Endothelial cell of umbilical vein (primary cell): ENCODE measurements around the gene NAGPA.

Experiments
- POLR2A ChIP-seq: IDR thresholded peaks from 2 replicates; pipeline ENCODE4 v1.6.1; 2012; ENCODE audit warnings: low read depth, mild to moderate bottlenecking, control low read depth, low read length
- POLR2AphosphoS5 ChIP-seq: IDR thresholded peaks from 2 replicates; pipeline ENCODE4 v1.6.1; 2012; ENCODE audit warnings: low read depth, mild to moderate bottlenecking, control low read depth, low read length, moderate library complexity; ENCODE audit not compliant: insufficient read depth
- TF ChIP-seq, protein P1 (sequence below), 2 donors: IDR thresholded peaks; 1 replicate in 1 of 2; 2 replicates in 1 of 2; pipeline ENCODE4 v1.5.1; 2011; ENCODE audit warnings: low read length in 2 of 2, mild to moderate bottlenecking in 2 of 2, moderate library complexity in 2 of 2, control low read depth in 1 of 2, inconsistent platforms in 1 of 2, low read depth in 1 of 2; ENCODE audit not compliant: insufficient read depth in 1 of 2; ENCODE audit errors: extremely low read depth in 1 of 2
- TF ChIP-seq, protein P2 (sequence below): IDR thresholded peaks from 2 replicates; pipeline ENCODE4 v1.6.1; 2011; ENCODE audit not compliant: insufficient read depth, insufficient read length

DNA sequence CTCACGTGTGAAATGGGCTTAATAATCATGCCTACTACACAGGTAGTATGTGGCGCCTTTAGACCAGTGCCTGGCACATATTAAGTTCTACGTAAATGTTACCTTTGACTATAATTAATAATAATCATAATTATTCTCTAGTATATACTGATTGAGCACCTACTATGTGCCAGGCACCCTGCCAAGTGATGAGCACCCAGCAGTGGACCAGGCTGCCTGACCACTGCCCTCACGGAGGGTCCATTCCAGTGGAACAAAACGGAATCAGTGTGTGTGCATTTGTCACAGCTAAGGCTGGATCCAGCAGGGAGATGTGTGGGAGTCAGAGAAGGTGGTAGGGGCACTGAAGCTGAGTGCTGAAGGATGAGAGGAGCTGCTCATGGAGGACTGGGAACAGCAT lies 45.1 kb downstream of the NAGPA start:
- TF ChIP-seq, protein P1, sequence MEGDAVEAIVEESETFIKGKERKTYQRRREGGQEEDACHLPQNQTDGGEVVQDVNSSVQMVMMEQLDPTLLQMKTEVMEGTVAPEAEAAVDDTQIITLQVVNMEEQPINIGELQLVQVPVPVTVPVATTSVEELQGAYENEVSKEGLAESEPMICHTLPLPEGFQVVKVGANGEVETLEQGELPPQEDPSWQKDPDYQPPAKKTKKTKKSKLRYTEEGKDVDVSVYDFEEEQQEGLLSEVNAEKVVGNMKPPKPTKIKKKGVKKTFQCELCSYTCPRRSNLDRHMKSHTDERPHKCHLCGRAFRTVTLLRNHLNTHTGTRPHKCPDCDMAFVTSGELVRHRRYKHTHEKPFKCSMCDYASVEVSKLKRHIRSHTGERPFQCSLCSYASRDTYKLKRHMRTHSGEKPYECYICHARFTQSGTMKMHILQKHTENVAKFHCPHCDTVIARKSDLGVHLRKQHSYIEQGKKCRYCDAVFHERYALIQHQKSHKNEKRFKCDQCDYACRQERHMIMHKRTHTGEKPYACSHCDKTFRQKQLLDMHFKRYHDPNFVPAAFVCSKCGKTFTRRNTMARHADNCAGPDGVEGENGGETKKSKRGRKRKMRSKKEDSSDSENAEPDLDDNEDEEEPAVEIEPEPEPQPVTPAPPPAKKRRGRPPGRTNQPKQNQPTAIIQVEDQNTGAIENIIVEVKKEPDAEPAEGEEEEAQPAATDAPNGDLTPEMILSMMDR (IDR thresholded peaks at IDR 0.05; ENCODE audit: extremely low read depth in 1 of 2, insufficient read depth in 1 of 2, low read depth in 1 of 2, low read length in 2 of 2): no peak
- TF ChIP-seq POLR2A (no peak), POLR2AphosphoS5 (no peak)
- TF ChIP-seq, protein P2, sequence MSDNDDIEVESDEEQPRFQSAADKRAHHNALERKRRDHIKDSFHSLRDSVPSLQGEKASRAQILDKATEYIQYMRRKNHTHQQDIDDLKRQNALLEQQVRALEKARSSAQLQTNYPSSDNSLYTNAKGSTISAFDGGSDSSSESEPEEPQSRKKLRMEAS: no peak
